GM12872 (cell line): ENCODE results near the gene NPAS3.

Experiments used
- CTCF ChIP-seq: IDR thresholded peaks from 3 replicates; pipeline ENCODE4 v1.5.1; 2011; ENCODE audit warnings: low read depth, mild to moderate bottlenecking, low read length, moderate library complexity; ENCODE audit not compliant: insufficient read depth

The NPAS3 gene

GRCh38 chr14:33655421-33655820, 716.7 kb downstream of the NPAS3 start:
- TF ChIP-seq CTCF, result no peak

DNA sequence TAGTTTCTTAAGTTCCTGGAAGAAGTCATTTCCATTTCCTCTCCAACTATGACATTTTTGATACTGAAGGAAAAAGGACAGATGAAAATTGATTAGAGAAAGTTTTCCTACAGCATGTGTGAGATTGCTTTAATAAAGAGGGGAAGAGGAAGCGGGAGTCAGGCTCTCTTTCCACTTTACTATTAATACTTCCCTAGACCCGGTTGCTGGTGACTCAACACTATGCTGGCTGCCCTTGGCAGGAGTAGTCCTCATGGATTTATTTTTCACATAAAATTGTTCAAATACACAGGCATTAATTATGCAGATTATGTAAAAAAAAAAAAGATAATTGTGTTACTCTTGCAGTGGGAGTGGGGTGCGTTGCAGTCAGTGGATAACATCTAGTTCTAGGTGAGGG, 718.8 kb downstream of the NPAS3 start:
- no peak for TF ChIP-seq CTCF

- no peak for TF ChIP-seq CTCF
Observed at GRCh38 chr14:33660248-33660647, 721.6 kb downstream of the NPAS3 start.

DNA sequence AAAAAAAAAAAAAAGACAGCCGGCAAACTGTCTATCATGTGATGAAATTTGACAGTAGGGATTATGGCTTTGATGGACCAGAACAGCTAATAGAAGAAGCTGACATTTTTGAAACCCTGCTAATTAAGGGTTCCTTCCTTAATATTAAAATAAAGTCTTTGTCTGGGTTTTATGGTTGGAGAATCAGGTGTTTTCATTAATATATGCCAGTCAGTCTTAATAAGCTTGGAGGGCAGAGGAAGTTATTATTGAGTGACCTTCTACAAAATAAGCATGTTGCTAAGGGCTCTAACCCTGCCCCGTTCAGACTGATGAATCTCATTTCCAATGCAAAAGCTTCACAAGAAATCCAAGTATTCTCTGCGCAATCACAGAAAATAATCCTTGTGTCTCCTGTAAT, 722.4 kb downstream of the NPAS3 start:
- TF ChIP-seq CTCF, result no peak

DNA sequence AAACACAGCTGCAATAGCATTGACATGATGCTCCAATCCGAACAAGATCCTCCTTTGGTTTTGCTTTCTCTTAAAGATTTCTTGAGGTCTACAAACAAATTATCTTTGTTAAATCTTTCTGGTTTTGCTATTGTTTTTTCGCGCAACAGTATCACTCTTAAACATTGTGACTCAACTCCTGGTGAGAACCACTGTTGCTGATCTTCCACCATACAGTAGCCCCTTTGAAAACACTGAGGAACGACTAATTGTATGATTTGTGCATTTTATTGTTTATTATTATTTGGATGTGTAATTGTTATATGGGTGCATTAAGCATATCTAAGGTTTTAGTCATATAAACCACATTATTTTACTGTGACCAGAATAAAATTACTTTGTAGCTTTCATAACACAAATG, 729.4 kb downstream of the NPAS3 start:
- TF ChIP-seq CTCF, result no peak

DNA sequence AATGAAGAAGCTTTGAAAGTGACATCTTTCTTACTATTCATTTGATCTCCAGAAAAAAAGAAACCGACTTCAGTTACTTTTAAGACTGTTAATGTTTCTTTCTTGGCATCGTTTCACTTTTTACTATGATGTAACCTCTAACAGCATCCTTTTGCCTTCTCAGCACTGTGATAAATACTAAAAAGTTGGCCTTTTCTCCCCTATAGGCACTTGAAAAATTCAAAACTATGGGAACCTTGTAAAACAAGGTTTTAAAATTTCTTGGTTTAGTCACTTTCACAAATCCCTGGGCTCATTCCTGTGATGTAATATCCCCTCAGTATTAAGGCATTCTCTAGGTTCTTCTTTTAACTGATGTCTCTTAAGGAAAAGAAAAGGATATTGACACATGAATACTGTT, 730.4 kb downstream of the NPAS3 start:
- TF ChIP-seq CTCF, result no peak

GRCh38 chr14:33670235-33670634, 731.6 kb downstream of the NPAS3 start:
- TF ChIP-seq CTCF, result no peak

DNA sequence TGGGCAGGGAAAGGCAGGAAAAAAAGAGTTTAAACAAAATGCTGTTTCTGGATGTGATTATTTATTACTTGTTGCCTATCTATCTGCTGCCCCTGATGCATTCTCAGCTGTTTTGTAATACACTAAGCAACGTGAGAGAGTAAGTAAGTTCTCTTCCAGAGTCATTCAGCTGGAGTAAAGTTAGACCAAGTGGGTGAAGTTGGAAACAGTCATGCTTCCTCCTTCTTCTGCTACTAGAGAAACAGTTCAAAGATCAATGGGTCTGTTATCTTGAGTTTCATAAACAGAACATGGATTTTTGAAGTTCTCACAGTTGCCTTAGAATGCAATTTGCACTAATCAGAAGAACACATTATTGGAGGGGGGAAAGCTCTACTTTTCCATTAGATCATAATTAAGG, 732.9 kb downstream of the NPAS3 start:
- TF ChIP-seq CTCF, result no peak
